NCI-H2081 (cell line): ENCODE data around the gene DACH1.

Experiments
- DNase-seq, 2 experiments: peaks; one replicate each; lab custom pipeline; 2025; lab: John Stamatoyannopoulos, UW

DACH1 gene

DNA sequence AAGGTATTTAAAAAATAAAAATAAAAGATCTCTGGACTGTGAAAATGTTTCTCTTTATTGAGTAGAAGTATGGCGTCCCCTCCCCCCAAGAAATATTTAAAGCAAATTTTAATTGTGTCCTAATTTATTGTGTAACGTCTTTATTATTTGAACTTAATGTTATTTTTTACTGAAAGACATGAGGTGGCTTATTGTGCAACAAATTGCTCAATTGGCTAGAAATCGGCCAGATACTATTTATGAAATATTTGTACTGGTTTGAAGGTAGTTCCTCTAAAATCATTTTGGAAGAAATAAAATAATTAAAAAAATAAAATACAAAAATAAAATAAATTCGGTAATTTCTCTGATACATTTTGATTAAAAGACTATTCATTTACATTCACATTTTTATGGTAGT lies 162.3 kb downstream of the DACH1 start:
- DNase-seq, result no peak

DNA sequence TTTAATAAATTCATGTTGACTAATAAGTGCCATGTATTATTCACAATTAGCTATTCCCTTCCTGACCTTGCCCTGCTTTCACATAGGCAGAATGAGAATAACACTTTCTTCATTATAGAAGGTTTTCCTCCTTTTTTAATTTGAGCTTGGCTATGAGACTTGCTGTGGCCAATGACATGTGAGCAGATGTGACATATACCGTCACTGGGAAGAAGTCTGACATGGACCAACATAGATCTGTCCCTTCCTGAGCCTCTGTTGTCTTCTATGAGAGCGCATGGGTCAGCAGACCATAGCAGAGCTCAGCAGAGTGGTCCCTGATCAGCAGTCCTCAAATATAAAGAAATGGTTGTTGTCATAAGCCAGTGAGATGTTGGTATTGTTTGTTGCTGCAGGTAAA lies 163.9 kb downstream of the DACH1 start:
- DNase-seq, result no peak

DNA sequence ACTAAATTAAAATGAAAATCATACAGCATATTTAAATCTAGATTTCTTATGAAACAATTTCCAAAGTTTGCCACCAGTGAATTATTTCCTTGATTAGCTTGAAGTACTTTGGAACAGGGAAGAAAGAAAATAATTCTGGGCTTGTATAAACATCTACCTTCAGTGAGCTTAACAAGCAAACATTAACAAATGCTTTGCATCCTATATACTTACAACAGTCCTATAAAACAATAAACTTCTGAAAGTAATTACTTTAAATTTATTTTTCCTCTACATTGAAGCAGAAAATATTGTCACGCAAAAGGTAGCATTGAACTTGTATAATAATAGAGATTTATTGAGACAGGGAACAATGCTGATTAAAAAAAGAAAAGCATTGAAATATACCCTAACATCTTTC lies 164.8 kb downstream of the DACH1 start:
- DNase-seq, result no peak

DNA sequence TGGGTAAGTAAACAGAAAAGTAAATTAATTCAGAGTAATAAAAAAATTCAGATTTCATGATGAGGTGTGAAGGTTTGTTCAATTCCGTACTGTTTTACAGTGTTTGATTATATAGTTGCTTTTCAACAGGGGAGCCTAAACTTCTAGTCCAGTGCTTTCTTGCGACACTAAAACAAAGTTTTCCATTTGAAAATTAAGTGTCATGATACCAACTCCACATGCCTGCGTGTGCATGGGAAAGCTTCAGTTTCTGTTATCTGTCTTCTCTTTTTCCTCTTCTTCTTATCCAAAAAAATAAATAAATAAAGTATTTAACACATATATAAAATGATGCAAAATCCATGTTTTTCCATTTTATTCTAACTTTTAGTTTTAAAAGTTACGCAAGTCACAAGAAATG lies 165.3 kb downstream of the DACH1 start:
- DNase-seq, result no peak

DNA sequence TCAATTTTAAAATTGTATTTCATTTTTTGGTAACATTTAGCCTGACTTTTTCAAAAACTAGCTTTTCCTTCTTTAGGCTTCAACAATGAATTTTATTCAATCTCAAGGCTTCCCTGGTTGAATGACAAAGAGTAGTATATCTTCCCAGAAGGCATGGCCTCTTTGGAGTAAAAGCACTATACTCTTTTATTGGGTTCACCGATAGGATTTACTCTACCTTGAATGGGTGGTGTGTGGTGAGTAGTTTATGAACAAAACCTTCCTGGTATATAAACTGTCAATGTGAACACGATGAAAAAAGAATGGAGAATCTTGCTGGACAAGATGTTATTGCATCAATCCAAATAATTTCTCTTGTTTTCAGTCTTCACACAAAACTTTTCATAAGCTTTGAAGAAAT lies 167.7 kb downstream of the DACH1 start:
- DNase-seq, result no peak

DNA sequence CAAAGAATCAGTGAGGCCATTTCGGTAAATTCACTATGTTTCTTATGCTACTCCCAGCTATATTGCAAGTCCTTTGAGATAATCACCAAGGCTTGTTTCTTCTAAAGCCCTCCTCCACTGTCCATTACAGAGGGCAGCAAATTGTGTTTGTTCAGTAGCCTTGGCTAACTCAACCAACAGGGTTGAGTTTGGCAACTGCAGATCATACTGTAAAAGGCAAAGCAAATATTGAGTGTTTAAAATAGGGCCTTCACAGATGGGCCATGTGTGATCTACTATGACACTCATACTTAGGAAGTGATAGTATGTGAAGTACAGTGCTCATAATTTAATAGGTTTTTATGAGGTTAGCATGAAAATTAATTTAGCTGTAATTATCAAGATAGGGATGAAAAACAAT lies 171.3 kb downstream of the DACH1 start:
- DNase-seq, result peak in 1 of 2 experiments; percentile 4

DNA sequence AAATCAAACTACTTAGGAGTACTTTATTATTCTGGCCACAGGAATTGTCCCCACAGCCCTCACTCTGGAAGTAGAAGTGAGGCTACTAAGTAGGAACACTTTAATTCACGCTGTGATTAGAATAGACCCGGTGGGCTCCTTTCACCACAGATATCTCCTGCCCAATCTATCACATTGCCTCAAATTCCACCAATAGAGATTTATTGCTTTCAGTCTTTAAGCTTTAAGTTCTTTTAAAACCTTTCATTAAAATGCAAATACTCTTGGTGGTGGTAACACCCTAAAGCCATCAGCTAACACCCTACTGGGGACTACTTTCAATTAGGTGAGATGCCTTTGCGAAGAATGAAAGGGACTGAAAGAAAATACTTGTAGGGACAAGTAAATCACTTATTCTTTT lies 181.9 kb downstream of the DACH1 start:
- no peak for DNase-seq

DNA sequence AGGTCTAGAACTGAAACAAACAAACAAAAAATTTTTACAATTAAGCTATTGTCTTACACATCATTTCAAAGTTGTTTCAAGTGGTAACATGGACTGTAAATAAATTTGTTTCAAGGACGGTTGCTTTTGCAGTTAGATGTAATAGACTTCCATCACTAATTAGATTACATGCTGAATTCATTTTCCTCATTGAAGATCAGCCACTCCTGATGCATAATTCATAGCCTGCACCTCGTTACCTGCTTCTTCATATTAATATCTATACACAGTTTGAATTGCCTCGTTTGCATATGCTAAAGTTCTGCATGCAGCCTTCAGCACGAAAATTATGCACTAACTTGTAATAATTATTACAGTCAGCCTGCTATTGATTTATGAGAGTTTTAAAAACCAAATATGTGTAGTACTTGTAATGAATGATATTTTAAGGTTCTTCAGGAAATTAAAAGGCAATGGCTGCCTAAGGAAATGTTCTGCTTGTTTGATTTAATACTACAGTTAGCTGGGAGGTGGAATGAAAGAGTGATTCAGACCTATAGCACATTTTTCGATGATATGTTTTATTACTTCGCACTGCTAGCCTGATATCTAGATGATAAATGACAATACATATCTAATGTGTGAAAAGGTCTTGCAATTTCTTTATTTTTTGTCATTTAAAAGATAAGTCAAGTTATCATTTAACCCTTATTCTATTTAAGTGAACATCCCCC lies 184.9 kb downstream of the DACH1 start:
- no peak for DNase-seq

DNA sequence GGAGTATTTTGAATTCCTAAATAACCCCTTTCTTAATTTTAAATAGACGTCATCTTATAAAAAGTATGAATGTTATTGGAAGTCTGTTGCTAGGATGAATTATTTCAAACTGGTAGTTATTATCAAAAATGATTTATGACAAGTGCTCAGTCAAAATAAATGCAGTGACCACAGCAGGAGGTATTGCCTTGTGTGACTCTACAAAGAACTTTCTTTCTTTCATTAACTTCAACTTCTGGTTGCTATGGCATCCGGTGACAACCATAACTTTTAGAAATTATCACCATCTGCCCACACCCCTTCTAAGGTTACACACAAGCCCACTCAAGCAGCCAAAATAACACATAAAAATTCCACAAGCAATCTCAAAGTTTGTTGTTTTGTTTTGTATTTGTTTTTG lies 189.9 kb downstream of the DACH1 start:
- no peak for DNase-seq

DNA sequence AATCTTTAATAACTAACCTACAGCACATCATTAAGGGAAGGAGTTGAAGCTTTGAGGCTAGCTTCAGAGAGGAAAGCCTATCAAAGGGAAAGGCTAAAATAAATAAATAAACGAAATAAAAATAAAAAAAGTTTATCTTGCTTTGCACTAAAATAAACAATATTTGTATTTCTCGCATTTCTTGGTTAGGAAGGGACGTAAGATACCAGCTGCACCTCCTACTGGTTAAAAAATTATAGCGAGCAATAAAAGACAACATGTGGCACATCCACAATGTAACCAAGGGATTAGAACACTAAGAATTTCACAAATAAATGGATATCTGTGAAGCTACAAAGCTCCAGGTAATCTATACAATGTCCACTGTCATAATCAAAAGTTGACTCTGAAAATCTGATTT lies 194.5 kb downstream of the DACH1 start:
- DNase-seq, result no peak

DNA sequence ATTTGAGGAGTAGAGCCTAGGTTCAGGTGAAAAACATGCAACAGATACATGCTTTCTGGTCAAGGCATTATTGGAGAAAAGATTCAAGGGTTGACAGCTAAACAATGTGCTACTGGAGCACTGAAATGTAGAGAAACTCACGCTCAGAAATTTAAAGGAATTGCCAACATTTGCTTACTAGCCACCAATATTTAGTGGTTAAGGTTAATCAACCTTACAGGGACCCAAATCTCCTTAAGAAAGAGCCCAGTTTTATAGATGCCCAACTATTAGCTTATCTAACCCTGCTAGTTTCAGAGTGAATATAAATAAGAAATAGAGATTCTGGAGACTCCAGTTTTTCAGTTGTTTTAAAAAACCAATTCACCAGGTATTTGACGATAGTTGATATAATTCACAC lies 203.6 kb downstream of the DACH1 start:
- DNase-seq, result no peak

DNA sequence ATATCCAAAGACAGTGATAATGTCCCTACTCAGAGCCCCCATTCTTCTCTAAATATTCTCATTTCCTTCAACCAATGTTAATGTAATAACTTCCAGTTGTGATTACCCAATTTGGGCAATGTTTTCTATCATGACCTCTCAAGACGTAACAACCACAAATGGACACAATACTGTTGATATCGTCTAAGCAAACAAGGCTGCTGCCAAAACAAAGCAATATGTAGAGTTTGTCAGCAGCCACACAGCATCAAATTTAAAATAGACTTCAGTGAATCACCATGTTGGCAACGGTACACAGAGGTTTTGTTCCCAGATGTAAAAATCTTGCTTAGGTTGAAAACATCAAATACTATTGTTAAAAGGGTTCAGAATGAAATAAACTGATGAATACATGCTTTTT lies 205.1 kb downstream of the DACH1 start:
- DNase-seq, result no peak

DNA sequence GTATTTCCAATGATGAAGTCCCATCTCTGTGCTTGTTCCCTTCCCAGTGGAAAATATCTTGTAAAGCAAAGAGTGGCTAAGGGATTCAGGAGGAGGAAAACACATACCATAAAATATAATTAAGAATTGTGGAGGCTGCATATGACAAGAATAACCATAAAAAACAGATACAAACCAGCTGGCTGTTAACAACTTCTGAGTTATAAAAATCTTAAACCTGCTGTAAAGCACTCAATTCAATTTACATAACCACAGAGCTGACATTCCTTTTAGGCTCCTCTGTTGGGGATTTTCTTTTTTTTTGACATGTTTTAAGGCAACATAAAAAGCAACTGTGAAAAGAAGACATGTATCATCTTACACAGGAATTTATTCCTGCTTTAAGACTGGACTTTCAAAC lies 207.6 kb downstream of the DACH1 start:
- DNase-seq, result no peak

DNA sequence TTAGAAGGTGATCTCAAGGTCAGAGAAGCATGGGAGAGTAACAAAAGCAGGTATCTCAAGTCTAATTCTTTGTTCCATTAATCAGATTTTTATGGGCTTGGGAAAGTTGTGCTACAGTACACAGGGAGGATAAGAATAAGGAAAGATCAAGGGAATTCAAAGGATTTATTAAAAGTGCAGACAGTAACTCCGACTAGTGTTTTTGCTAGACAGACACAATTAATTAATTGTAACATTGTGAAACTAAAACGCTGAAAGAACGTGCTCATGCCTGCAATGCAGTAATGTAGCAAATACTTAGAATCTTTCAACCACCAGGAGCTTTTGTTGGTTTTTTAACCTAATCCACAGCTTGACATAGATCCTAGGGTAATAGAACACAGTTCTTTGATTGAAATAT lies 221.5 kb downstream of the DACH1 start:
- no peak for DNase-seq

DNA sequence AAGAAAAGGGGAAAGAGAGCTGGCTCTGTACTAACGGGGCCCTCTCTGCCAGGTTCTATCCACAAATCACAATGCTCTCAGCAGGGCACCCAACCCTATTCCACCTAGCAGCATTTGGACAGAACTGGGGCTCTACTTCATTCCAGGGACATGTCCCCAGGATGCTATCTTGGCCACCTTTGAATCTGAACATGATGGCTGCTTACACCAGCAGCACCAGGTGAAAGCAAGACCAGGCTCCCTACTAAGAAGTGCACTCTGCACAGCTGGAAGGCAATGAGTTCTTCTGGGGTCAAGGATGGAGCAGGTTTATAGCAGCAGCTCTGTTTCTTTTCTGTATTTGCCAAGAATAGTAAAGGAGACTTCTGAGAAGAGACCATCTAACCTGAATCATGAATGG lies 222.4 kb downstream of the DACH1 start:
- no peak for DNase-seq

DNA sequence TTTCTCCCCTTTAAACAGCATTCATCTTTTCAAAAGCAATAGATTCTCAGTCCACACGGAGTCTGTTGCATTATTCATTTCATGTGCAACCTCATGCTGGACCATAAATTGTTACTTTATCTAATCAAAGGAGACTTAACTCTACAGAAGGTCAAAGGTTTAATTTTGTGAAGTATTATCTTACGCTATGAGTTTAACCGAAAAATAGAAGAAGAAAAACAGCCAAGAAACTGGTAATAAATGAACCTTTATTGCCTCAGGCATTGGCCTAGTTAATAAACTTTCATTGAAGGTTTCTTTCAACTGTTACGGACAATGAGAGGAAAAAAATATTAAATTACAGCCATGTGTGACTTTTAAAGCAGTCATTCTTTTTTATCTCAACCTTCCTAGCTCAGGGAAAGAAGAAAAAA lies 223.6 kb downstream of the DACH1 start:
- no peak for DNase-seq

DNA sequence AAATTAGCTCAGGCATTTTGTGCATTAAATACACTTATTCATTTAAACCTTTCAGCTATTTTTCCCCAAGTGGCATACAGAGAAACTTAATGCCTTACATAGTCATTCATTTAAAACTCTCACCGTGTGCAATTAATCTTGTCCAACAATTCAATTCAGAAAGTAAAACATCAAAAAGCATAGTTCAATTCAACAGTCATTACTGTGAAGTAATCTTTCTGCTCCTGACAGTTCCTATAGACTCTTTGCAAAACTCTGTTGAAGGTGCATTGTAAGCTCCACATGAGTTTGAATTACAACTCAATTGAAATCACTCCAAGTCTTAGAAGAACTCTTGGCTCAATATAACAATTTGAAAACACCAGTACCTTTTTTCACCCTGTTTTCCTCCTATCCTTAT lies 228.3 kb downstream of the DACH1 start:
- no peak for DNase-seq

DNA sequence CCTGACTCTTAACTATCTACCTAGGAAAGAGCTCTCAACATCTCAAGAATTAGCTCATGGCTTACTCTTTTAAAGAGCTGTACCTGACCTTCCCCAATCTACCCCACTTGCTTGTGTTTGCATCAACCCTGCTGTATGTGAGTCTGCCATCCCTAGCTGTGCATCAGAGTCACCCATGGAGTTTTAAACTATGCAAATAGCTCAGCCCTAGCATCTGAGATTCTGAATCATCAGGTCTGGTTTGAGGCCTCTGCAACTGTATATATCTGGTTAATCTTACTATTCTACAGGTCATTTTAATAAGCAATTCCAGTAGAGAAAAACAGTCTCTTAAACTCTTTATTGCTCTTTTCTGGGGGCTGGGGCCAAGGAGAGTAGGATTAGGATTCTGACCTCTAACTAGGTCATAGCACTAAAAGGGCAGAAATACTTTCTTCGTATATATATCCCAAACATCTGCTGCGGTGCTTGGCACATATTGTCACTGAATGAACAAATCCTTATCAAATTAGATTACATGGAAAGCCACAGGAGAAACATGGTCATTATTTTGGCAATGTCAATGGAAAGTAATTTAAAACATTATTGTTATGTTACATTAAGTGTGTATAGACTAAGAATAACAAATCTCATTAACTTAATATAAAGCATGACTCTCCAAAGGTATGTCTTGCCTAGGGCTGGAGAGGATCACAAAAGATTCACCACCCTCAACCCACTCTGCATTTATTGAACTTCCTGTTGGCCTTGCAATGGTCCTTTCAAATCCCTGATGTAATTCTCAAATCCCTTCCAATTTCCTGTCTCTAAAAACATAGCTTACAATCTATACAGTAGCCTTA lies 232.2 kb downstream of the DACH1 start:
- no peak for DNase-seq

DNA sequence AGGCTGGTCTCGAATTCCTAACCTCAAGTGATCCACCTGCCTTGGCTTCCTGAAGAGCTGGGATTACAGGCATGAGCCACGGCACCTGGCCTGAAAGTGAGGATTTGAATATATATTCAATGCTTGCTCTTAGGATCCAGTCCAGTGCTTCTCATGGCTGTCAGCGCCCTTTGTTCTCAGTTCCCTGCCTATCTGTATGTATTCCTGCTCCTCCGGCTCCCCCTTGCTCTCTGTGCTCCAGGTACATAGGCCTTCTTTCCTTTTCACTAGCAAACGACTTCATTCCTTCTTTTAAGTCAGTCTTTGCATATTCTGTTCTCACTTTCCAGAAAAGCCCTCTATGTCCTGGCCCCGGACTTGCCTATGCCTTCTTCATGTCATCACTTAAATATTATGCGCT lies 232.8 kb downstream of the DACH1 start:
- no peak for DNase-seq

DNA sequence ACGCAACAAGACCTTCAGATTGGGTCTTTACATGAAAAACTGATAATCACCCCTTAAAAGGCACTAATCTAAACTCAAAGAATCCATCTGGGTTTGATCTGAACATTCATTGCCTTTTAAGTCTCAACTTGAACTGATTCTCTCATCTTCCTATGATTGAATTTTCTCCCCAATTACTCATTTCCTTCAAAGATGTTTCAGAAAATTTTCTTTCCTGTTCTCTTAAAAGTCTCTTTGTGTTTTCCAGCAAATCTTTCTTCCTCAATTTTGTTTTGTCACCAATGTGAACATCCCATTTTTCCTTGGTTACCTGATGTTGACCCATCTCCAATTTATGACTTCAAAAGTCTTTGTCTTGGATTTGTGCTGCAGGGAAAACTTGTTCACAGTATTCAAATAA lies 234.3 kb downstream of the DACH1 start:
- no peak for DNase-seq

DNA sequence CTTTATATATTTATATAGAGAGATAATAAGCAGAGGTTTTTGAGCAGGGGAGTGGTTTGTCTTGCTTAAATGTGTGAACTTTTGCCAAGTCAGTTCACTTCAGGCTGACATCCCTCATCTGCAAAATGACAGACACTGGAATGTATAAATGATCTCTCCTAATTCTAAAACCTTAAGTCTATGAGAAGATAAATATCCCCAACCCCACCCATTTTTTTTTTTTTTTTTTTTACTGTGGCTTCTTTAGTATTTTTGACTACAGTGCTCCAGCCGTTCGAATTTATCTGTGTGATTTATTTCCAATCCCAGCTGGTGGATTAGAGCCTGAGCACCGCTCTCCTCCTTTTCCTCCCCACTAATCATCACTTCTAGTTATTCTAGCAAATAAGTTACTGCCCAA lies 234.8 kb downstream of the DACH1 start:
- DNase-seq, result no peak

DNA sequence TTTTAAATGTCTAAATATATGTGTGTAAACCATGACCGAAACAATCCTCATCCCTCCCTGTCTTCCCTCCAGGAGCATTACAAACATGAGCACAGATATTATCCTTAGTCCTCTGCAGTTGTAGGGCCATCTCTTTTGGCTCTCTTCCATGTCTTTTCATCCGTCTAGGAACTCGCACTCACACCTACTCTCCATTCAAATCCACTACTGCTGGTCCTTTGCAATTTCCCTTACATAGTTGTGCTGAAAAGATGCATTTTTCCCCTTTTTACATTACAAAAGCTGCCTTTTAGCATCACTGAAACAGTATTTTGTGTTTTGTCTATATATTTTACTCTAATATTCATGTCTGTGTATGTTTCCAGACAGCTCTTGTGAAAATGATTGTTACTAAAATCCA lies 237.8 kb downstream of the DACH1 start:
- DNase-seq, result no peak

DNA sequence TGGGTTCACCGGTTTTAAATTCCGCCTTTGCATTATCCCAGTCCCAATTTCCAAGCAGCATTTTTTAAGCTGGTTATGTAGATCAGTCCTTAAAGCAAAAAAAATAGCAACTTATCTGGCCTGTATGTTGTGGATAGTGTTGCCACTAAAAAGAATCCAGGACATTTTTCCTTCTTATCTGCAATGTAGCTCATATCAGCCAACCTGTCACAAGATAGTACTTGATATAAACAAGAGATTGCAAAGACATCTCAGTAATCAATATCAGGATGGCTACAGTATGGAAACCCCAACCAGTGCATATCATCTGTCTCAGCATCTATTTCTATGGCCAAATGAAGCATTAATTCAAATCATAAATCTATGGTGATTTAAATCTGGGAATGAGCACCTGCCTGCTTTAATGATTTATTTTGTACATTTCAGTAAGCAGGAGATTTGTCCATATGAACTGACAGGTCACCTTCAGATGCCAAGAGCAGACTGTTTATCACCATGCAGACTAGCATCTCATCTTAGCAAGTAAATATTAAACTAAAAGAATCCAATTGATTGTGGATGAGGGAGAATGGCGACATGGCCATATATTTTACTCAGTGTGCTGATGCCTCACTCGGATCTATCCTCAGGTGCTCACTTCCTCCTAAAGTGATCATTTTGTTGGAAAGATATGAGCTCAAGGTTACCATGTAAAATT lies 240.4 kb downstream of the DACH1 start:
- DNase-seq, result no peak
